Glutamatergic neuron (in vitro differentiated cells): Measurements from ENCODE around the gene KLHL2. TPM values are rescaled to one million over a fixed set of nuclear protein-coding genes. Genes with fewer than 3 reads are reported as not detected.

Experiments used
- DNase-seq: peaks from one replicate; pipeline ENCODE4 v3.0.0; 2022
- H3K27ac Mint-ChIP-seq: one replicate; pipeline ENCODE4 v1.8.0; 2020; ENCODE audit warnings: mild to moderate bottlenecking, mixed read lengths, inconsistent platforms; ENCODE audit not compliant: unreplicated experiment
- H3K27me3 Mint-ChIP-seq: one replicate; pipeline ENCODE4 v1.8.0; 2020; ENCODE audit warnings: mild to moderate bottlenecking, moderate library complexity, mixed read lengths, inconsistent platforms; ENCODE audit not compliant: unreplicated experiment
- H3K36me3 Mint-ChIP-seq: one replicate; pipeline ENCODE4 v1.8.0; 2020; ENCODE audit warnings: mild to moderate bottlenecking, mixed read lengths, inconsistent platforms; ENCODE audit not compliant: unreplicated experiment
- H3K4me1 Mint-ChIP-seq: one replicate; pipeline ENCODE4 v1.8.0; 2020; ENCODE audit warnings: mild to moderate bottlenecking, low read depth, mixed read lengths, inconsistent platforms; ENCODE audit not compliant: unreplicated experiment
- H3K4me3 Mint-ChIP-seq: one replicate; pipeline ENCODE4 v1.8.0; 2020; ENCODE audit warnings: mild to moderate bottlenecking, mixed read lengths, inconsistent platforms; ENCODE audit not compliant: unreplicated experiment
- H3K9me3 Mint-ChIP-seq: one replicate; pipeline ENCODE4 v1.8.0; 2020; ENCODE audit warnings: mild to moderate bottlenecking, moderate library complexity, mixed read lengths, inconsistent platforms; ENCODE audit not compliant: unreplicated experiment
- CTCF ChIP-seq: fragments of 200-600 bp; sonication (generic); IDR thresholded peaks from one replicate; pipeline ENCODE4 v1.5.0; 2021; ENCODE audit not compliant: partially characterized antibody, unreplicated experiment
- total RNA-seq: library from RNA; stranded (reverse); fragmentation: NEBNext Ultra II Directional; extraction: Animal tissue kit (Norgen Biotek cat#: 25700); gene quantifications from one replicate; pipeline ENCODE4 v1.2.1, GENCODE V29; 2021; ENCODE audit not compliant: unreplicated experiment

Gene KLHL2
- total RNA-seq, 1 donor from 2014 or later: 19.7 TPM

DNA sequence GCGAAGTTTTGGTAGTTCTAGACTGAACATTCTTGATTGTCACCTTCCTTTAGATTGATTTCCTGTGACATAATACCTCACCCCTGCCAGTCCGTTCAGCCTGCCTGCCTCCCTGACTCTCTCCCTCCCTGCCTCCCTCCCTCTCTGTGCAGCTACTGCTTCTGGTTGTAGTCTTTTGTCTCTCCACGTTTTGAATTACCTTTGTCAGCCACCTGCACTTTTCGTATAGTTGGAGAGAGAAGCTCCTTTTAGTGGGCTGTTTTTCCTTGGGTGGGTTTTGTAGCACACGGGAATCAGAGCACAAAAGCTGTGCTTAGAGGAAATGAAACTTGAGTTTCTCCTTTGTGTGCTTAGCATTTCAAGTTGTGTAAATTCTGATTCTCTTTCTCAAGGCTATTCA, 87.5 kb downstream of the KLHL2 start:
- TF ChIP-seq CTCF: no peak
- DNase-seq: no peak
- H3K27ac Mint-ChIP-seq: no peak overlapping the region
- peaks cover 2% of the 10 kb centered on the region for H3K9me3 Mint-ChIP-seq
- no peak overlapping the region for H3K4me3 Mint-ChIP-seq
- H3K36me3 Mint-ChIP-seq: no peaks in the 10 kb centered on the region
- no peaks in the 10 kb centered on the region for H3K27me3 Mint-ChIP-seq
- H3K4me1 Mint-ChIP-seq: no peaks in the 10 kb centered on the region

DNA sequence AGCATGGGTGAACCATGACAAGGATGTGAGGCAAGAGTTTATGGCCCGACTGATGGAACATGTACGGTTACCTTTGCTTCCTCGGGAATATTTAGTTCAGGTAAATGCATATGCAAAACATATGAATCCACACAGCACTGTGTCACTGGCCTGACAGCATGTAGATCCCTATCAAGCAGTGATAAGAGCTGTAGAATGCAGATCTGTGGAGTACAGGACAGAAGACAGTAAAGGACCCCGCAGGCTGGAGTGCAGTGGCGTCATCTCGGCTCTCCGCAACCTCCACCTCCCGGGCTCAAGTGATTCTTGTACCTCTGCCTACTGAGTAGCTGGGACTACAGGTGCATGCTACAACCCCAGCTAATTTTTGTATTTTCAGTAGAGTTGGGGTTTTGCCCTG, 90.3 kb downstream of the KLHL2 start:
- Mint-ChIP-seq H3K36me3 (no peaks in the 10 kb centered on the region), H3K9me3 (peaks cover 2% of the 10 kb centered on the region), H3K4me1 (peaks cover 4% of the 10 kb centered on the region), H3K4me3 (no peak overlapping the region), H3K27ac (no peak overlapping the region), H3K27me3 (no peaks in the 10 kb centered on the region)
- no peak for TF ChIP-seq CTCF
- DNase-seq: no peak

DNA sequence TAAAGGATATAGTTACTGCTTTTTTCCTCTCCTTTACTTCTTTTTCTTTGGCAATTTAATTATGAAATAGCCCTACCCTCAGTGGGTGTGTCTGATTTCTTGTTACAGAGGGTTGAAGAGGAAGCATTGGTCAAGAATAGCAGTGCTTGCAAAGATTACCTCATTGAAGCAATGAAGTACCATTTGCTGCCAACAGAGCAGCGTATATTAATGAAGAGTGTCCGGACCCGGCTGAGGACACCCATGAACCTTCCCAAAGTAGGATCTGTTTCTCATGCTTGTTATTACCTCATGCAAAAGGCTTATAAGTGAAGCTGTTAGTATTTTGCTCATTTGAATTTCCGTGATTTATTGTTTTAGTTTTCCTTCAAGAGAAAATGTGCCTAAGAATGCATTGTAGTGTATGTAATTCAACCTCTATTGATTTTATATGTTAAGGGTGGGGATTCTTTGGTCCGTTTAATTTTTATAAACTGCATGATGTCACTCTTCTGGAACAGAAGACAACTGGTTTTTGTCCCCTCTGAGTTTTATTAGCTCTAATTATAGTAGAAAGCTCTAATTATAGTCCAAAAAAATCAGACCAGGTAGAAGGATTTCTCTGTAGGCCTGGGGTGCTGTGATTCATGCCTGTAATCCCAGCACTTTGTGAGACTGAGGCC, 92.2 kb downstream of the KLHL2 start:
- H3K27me3 Mint-ChIP-seq: no peaks in the 10 kb centered on the region
- peaks cover 4% of the 10 kb centered on the region for H3K4me1 Mint-ChIP-seq
- no peak overlapping the region for H3K4me3 Mint-ChIP-seq
- peaks cover 2% of the 10 kb centered on the region for H3K9me3 Mint-ChIP-seq
- H3K36me3 Mint-ChIP-seq: no peaks in the 10 kb centered on the region
- DNase-seq: no peak
- TF ChIP-seq CTCF: no peak
- H3K27ac Mint-ChIP-seq: no peak overlapping the region

GRCh38 chr4:165301833-165302232, 94.5 kb downstream of the KLHL2 start:
- Mint-ChIP-seq H3K27ac (no peak overlapping the region), H3K27me3 (no peaks in the 10 kb centered on the region), H3K9me3 (no peaks in the 10 kb centered on the region), H3K36me3 (no peaks in the 10 kb centered on the region), H3K4me3 (no peak overlapping the region), H3K4me1 (peaks cover 4% of the 10 kb centered on the region)
- DNase-seq: no peak
- TF ChIP-seq CTCF: no peak

DNA sequence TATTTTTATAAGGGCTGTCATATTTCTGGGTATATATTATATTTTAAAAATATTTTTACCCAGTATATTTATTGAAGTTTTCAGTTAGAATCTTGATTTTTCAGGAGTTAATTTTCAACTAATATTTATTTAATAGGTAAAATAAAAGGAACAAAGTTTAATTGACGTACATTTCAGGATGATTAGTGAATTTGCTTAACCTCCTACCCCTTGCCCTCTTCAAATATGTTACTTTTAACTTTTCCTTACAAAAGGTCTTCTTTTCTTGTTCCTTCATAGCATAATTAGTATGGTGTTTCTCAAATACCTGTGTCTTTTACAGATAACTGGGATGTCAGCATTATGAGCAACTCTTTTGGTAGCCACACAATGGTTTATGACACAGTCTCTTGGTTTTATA, 95.3 kb downstream of the KLHL2 start:
- Mint-ChIP-seq H3K27ac (no peak overlapping the region), H3K27me3 (no peaks in the 10 kb centered on the region), H3K4me1 (peaks cover 4% of the 10 kb centered on the region), H3K36me3 (no peaks in the 10 kb centered on the region), H3K4me3 (no peak overlapping the region), H3K9me3 (no peaks in the 10 kb centered on the region)
- no peak for TF ChIP-seq CTCF
- DNase-seq: no peak
